Fibroblast of mammary gland (primary cell): ENCODE data around the gene OTUD1.

Source experiments
- DNase-seq: peaks from one replicate; pipeline ENCODE4 v3.0.0-alpha.2; 2010; ENCODE audit warnings: low read depth
- H3K4me3 ChIP-seq: 2 replicates; pipeline ENCODE4 v1.5.1; 2011; ENCODE audit warnings: low read depth, mild to moderate bottlenecking, low read length, moderate library complexity; ENCODE audit not compliant: control insufficient read depth
- TF ChIP-seq, protein P1 (sequence below): conservative IDR thresholded peaks from 2 replicates; pipeline ENCODE4 v1.5.1; 2011; ENCODE audit warnings: low read depth, low read length, inconsistent platforms; ENCODE audit not compliant: control insufficient read depth, insufficient read depth

The OTUD1 gene

GRCh38 chr10:23490115-23490514 is 51.2 kb downstream of the OTUD1 start:
- TF ChIP-seq, protein P1, sequence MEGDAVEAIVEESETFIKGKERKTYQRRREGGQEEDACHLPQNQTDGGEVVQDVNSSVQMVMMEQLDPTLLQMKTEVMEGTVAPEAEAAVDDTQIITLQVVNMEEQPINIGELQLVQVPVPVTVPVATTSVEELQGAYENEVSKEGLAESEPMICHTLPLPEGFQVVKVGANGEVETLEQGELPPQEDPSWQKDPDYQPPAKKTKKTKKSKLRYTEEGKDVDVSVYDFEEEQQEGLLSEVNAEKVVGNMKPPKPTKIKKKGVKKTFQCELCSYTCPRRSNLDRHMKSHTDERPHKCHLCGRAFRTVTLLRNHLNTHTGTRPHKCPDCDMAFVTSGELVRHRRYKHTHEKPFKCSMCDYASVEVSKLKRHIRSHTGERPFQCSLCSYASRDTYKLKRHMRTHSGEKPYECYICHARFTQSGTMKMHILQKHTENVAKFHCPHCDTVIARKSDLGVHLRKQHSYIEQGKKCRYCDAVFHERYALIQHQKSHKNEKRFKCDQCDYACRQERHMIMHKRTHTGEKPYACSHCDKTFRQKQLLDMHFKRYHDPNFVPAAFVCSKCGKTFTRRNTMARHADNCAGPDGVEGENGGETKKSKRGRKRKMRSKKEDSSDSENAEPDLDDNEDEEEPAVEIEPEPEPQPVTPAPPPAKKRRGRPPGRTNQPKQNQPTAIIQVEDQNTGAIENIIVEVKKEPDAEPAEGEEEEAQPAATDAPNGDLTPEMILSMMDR: no peak
- no peak for DNase-seq
- H3K4me3 ChIP-seq: no peak overlapping the region
